ENCODE data around the gene GAST. TPM values are rescaled to one million over a fixed set of nuclear protein-coding genes. Genes with fewer than 3 reads are reported as not detected.

Gene GAST
- total RNA-seq, 1 donor from 2014 or later = not detected

- ATAC-seq = no peak
- no peak for DNase-seq
- Histone ChIP-seq H3K27me3 (ENCODE audit: low read depth) (no peaks in the 10 kb centered on the region), H3K9me3 (no peaks in the 10 kb centered on the region), H3K36me3 (peaks cover 64% of the 10 kb centered on the region), H3K4me3 (peak overlapping the region; percentile 81), H3K4me1 (peaks cover 47% of the 10 kb centered on the region), H3K27ac (no peak overlapping the region)
- TF ChIP-seq CTCF (IDR thresholded peaks at IDR 0.05) = no peak
- intact Hi-C loops (cut with DNase I) = no loop called here
Observed at GRCh38 chr17:41691031-41691777, 20.9 kb upstream of the GAST start.

GRCh38 chr17:41692722-41693521, 19.2 kb upstream of the GAST start:
- peaks cover 64% of the 10 kb centered on the region for H3K36me3 ChIP-seq
- no peaks in the 10 kb centered on the region for H3K9me3 ChIP-seq
- H3K4me1 ChIP-seq = peaks cover 55% of the 10 kb centered on the region
- intact Hi-C loops (cut with DNase I) = no loop called here
- TF ChIP-seq CTCF (IDR thresholded peaks at IDR 0.05) = no peak
- no peak overlapping the region for H3K27ac ChIP-seq
- H3K4me3 ChIP-seq = no peak overlapping the region
- ATAC-seq (no peak), DNase-seq (no peak)
- no peaks in the 10 kb centered on the region for H3K27me3 ChIP-seq (ENCODE audit: low read depth)

GRCh38 chr17:41695134-41695661, 16.9 kb upstream of the GAST start:
- Histone ChIP-seq H3K36me3 (peaks cover 54% of the 10 kb centered on the region), H3K4me1 (peaks cover 48% of the 10 kb centered on the region), H3K27ac (no peak overlapping the region), H3K9me3 (no peaks in the 10 kb centered on the region), H3K27me3 (ENCODE audit: low read depth) (no peaks in the 10 kb centered on the region), H3K4me3 (no peak overlapping the region)
- TF ChIP-seq CTCF (IDR thresholded peaks at IDR 0.05) = no peak
- intact Hi-C loops (cut with DNase I) = no loop called here
- ATAC-seq (no peak), DNase-seq (no peak)

DNA sequence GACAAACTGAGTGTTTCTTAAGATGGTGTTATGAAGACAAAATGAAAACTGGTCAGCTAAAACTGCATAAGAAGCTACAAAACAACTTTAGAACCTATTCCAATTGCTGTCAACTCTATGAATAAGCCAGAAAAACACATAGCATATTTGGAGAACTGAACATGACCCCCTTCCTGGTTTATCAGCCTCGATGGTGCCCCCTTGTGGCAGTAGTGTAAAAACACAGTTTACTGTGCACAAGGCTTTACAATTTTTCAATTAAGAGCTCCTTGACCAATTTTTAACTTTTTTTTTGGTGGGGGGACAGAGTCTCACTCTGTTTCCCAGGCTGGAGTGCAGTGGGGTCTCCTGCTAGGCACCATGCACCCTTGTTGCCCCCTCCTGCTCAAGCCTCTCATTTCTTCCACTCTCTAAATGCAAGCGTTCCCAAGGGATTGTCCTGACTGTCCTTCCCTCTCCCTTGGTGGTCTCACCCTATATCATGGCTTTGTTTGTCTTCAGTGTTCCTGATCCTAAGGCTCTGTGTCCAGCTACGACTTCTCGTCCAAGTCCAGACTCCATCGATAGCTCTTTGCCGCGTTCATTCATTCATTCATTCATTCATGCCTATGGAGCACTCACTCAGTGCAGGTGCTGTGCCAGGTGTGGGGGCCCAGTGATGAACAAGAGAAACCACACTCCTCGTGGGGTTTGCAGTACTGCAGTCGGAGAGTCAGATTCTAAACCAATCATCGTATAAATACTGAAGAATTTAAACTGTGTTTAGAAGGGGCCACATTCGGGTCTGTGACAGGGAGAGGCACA, 16.0 kb upstream of the GAST start:
- no peaks in the 10 kb centered on the region for H3K9me3 ChIP-seq
- ATAC-seq = peak; percentile 63 to 72
- H3K27me3 ChIP-seq (ENCODE audit: low read depth) = no peaks in the 10 kb centered on the region
- no peak for DNase-seq
- peak; percentile 81 for TF ChIP-seq CTCF (IDR thresholded peaks at IDR 0.05)
- no peak overlapping the region for H3K27ac ChIP-seq
- peaks cover 38% of the 10 kb centered on the region for H3K4me1 ChIP-seq
- peaks cover 45% of the 10 kb centered on the region for H3K36me3 ChIP-seq
- H3K4me3 ChIP-seq = no peak overlapping the region
- intact Hi-C loops (cut with DNase I) = no loop called here

All from lower lobe of right lung (tissue), 2 donors.